Prostate gland (tissue), 2 donors: Measurements from ENCODE around the gene ARL8A. TPM values are rescaled to one million over a fixed set of nuclear protein-coding genes. Genes with fewer than 3 reads are reported as not detected.

Experiments
- DNase-seq: peaks from one replicate; pipeline ENCODE4 v3.0.0-alpha.2; 2019; ENCODE audit warnings: low spot score
- H3K27ac ChIP-seq, 2 donors: fragments of 200-600 bp; sonication (generic); 2 replicates each; pipeline ENCODE4 v1.5.1; 2017 to 2019
- H3K27me3 ChIP-seq: fragments of 200-600 bp; sonication (generic); replicated peaks from 2 replicates; pipeline ENCODE4 v1.5.1; 2019; ENCODE audit not compliant: insufficient read depth
- H3K36me3 ChIP-seq, 2 donors: fragments of 200-600 bp; sonication (generic); 1 replicate in 1 of 2; 2 replicates in 1 of 2; pipeline versions ENCODE4 v1.5.1 to v1.8.1; 2017 to 2019
- H3K4me1 ChIP-seq: fragments of 200-600 bp; sonication (generic); replicated peaks from 2 replicates; pipeline ENCODE4 v1.5.1; 2019
- H3K4me3 ChIP-seq, 2 donors: fragments of 200-600 bp; sonication (generic); 2 replicates each; pipeline ENCODE4 v1.5.1; 2017 to 2019
- H3K9me3 ChIP-seq: fragments of 200-600 bp; sonication (generic); 2 replicates; pipeline ENCODE4 v1.5.1; 2017
- CTCF ChIP-seq, 4 experiments: fragments of 200-600 bp in 2 of 4; fragments of 450-650 bp in 2 of 4; sonication (generic) in 2 of 4; IDR thresholded peaks; 1 replicate in 3 of 4; 2 replicates in 1 of 4; pipeline ENCODE4 v1.5.1; 2016 to 2019; ENCODE audit warnings: antibody characterized with exemption in 4 of 4, mild to moderate bottlenecking in 2 of 4, moderate library complexity in 2 of 4
- POLR2A ChIP-seq: fragments of 450-650 bp; IDR thresholded peaks from one replicate; pipeline ENCODE4 v1.6.1; 2016; ENCODE audit warnings: antibody characterized with exemption, mild to moderate bottlenecking
- POLR2AphosphoS5 ChIP-seq: sonication (generic); formaldehyde crosslinking; IDR thresholded peaks from one replicate; pipeline ENCODE4 v1.6.1; 2017; ENCODE audit warnings: antibody characterized with exemption
- WGBS: methylation state at CpG from one replicate; pipeline ENCODE4 v1.1.5; 2018; 5-methylcytosine and 5-hydroxymethylcytosine counted together
- intact Hi-C: fragments of 100-400 bp; cut with DNase I; formaldehyde crosslinking; loops from one replicate; pipeline ENCODE4 v1.14.2; 2022
- total RNA-seq, 2 donors: library from RNA; depleted of rRNA; stranded (reverse); fragments of >200 nt; gene quantifications; one replicate each; pipeline ENCODE4 v1.1.0, GENCODE V29; 2016

The ARL8A gene
- total RNA-seq, 2 donors from 2014 or later: 39.9 to 102 TPM

- TF ChIP-seq POLR2A: no peak
- no peak for TF ChIP-seq CTCF (IDR thresholded peaks at IDR 0.05)
- TF ChIP-seq POLR2AphosphoS5: no peak
- intact Hi-C loops: no loop called here
- Histone ChIP-seq H3K4me1 (no peaks in the 10 kb centered on the region), H3K27me3 (no peaks in the 10 kb centered on the region), H3K4me3 (no peak overlapping the region), H3K27ac (no peak overlapping the region), H3K36me3 (no peaks in the 10 kb centered on the region), H3K9me3 (no peaks in the 10 kb centered on the region)
- 78% methylated on average over 16 of the region's 16 CpGs for WGBS
- no peak for DNase-seq
Observed at GRCh38 chr1:202159534-202160371, 15.2 kb upstream of the ARL8A start.

GRCh38 chr1:202158810-202159533 is 14.4 kb upstream of the ARL8A start:
- DNase-seq: no peak
- no peak for TF ChIP-seq POLR2AphosphoS5
- TF ChIP-seq CTCF (IDR thresholded peaks at IDR 0.05): no peak
- TF ChIP-seq POLR2A: no peak
- H3K9me3 ChIP-seq: no peaks in the 10 kb centered on the region
- H3K4me1 ChIP-seq: no peaks in the 10 kb centered on the region
- H3K27me3 ChIP-seq: no peaks in the 10 kb centered on the region
- intact Hi-C loops: no loop called here
- H3K27ac ChIP-seq: no peak overlapping the region
- no peak overlapping the region for H3K4me3 ChIP-seq
- H3K36me3 ChIP-seq: no peaks in the 10 kb centered on the region
- WGBS: 88% methylated on average over 10 of the region's 10 CpGs

DNA sequence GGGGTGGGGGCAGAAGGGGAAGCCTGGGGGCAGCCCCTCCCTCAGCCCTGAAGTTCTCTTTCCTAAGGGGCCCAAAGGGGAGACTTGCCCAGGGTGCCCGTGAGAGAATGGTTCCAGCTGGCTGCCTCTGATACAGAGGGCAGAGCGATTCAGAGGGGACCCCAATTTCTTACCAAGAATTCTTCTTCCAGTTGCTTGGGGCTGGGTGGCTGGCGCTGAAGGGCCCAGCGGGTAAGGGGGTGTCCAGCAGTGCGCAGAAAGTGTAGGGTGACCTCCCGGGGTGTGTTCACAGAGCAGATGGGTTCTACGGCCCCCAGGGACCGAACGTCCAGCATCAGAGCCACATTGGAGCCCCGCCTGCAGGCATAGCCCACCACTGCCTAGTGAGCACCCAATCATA is 13.4 kb upstream of the ARL8A start:
- WGBS: 94% methylated on average over 10 of the region's 10 CpGs
- no peaks in the 10 kb centered on the region for H3K4me1 ChIP-seq
- H3K4me3 ChIP-seq: no peak overlapping the region
- TF ChIP-seq POLR2AphosphoS5 (no peak), POLR2A (no peak), CTCF (IDR thresholded peaks at IDR 0.05) (no peak)
- H3K27me3 ChIP-seq: no peaks in the 10 kb centered on the region
- intact Hi-C loops: no loop called here
- no peaks in the 10 kb centered on the region for H3K9me3 ChIP-seq
- DNase-seq: no peak
- H3K27ac ChIP-seq: no peak overlapping the region
- H3K36me3 ChIP-seq: no peaks in the 10 kb centered on the region

DNA sequence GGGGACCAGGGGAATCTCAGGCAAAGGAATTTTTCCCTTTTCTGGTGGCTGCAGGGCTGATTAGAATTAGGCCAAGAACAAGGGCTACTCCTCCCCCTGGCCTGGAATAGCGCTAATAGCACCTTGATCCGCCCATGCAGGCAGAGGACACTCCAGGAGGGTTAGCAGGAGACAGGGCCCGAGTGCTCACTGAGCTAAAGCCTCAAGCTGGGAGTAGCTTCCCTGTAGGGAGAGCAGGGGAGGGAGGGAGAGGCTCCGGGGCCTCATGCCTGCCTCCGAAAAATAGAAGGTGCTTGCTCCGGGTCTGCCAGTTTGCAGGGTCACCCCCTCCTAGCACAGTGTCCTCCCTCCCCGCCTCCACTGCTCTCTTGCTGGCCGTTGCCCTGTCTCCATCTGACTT is 12.1 kb upstream of the ARL8A start:
- Histone ChIP-seq H3K4me3 (no peak overlapping the region), H3K27ac (no peak overlapping the region), H3K4me1 (no peaks in the 10 kb centered on the region), H3K36me3 (no peaks in the 10 kb centered on the region), H3K9me3 (no peaks in the 10 kb centered on the region), H3K27me3 (no peaks in the 10 kb centered on the region)
- TF ChIP-seq CTCF (IDR thresholded peaks at IDR 0.05): no peak
- no peak for TF ChIP-seq POLR2A
- no peak for TF ChIP-seq POLR2AphosphoS5
- DNase-seq: no peak
- WGBS: 92% methylated on average over 8 of the region's 8 CpGs
- intact Hi-C loops: no loop called here
